HG03135 (cell line): Measurements from ENCODE around the gene SSBP3.

Experiments used
- ATAC-seq: cut with Tn5 transposase; IDR thresholded peaks from one replicate; pipeline ENCODE4 v1.9.1; 2021; ENCODE audit warnings: mild to moderate bottlenecking, moderate library complexity; ENCODE audit not compliant: unreplicated experiment

Gene SSBP3

DNA sequence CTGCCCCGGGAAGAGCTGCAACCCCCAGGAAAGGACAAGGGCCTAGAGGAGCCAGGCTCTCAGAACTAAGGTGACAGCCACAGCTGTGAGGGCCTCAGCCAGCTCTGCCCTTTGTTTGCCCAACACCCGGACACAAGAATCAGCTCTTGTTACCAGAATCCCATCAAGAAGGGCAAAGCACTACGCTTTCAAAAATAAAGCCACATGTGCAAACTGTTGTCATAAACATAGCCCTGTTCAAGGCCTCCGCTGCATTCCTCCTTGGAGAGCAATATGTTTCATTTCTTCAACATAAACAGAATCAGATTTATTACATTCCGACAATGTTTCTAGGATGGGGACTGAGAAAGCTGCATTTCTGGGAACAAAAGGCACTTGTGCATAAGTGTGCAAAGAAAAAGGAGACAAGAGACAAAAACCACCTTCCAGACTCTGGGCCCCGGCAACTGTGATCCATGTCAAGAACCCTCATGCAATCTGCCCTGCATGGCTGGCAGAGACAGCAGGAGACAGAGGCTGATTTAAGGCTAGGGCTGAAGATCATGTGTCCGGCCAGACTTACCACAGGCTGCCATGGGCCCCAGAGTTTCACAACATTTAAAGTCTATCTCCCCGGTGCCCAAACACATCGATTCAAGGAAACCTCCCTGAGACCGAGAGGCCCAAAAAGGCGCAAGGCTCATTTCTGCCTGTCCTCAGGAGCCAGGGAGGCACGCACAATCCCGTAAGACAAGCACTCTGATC is 71.0 kb downstream of the SSBP3 start:
- no peak for ATAC-seq

DNA sequence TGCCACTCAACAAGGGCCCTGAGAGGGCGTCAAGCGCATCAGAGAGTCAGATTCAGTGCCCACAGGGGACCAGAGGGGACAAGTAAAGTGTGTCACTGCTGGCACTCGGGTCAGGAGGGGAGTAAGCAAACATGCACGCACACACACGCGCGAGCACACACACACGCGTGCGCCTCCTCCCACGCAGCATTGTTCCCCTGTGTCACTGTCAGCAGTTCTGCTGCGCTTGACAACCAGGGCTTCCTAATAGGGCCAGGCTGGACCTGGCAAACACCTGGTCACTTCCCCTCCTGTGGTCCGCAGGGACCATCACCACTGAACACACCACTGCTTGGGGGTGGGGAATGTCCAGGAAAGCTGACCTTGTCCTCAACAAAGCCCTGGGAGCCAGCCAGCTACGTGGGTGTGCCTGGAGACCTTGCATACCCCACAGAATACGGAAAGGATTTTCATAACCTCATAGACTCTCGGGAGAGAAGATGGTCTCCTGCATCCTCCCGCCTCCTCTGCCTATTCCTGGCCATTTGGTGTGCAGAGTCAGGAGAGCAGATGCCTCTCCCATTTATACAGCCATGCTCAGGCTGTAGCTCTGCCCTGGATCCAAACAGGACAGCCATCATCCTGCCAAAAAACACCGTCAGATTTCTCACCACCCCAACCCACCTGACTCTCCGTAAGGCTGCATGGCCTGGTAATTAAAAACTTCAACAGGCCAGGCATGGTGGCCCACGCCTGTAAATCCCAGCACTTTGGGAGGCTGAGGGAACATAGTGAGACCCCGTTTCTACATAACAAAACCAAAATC is 73.2 kb downstream of the SSBP3 start:
- ATAC-seq, result no peak

DNA sequence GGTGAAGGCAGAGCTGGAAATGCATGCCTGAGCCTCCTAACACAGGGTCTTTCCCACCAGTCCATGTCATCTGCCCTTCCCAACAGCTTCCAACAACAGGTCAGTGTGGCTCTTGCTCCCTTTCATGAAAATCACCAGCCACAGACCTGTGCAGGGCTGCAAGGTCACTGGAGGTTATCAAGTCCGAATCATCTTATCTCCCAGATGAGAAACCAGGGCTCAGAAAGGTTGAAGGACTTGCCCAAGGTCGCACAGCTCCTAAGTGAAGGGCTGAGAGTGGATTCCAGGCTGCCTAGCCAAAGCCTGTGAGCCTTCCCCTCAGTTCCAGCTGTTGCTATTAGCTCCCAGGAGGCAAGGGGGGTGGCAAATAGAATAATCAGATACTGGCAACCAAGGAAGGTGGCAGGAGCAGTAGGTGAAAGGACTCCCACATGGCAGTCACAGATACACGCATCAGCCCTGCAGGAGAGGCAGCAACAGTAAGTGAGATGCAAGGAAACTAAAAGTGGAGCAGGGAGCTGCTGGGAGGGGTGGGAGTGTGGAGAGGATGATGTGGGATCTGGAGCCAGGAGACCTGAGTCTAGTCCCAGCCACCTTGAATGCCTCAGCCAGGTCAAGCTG is 74.2 kb downstream of the SSBP3 start:
- no peak for ATAC-seq

DNA sequence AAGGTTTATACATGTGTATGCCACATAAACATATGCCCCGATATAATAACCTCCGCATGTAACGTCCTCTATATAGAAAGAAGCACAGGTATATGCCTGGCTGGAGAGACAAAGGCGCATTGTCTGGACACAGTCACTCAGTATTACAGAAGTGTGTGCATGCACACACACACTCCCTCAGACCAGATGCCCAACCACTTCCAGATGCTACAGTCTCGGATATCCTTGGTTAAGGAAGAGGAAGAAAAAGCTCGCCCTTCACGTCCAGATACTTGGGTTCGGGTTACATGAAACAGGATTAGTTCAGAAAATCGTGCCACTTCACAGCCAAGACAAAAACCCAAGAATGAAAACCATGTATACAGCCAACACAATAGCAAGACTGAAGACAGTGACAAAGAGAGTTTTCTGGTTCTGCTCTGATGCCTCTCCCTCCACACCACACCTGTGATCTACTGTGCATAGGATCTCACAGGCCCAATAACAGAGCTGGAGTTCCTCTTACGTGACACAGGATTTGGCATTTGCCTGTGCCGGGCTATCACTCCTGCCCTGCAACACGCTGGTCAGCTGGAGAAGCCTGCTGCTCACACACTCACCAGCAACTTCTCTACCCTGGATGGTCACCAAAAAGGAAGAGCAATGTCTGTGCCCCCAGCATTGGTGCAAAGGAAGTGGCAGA is 75.0 kb downstream of the SSBP3 start:
- ATAC-seq, result no peak

DNA sequence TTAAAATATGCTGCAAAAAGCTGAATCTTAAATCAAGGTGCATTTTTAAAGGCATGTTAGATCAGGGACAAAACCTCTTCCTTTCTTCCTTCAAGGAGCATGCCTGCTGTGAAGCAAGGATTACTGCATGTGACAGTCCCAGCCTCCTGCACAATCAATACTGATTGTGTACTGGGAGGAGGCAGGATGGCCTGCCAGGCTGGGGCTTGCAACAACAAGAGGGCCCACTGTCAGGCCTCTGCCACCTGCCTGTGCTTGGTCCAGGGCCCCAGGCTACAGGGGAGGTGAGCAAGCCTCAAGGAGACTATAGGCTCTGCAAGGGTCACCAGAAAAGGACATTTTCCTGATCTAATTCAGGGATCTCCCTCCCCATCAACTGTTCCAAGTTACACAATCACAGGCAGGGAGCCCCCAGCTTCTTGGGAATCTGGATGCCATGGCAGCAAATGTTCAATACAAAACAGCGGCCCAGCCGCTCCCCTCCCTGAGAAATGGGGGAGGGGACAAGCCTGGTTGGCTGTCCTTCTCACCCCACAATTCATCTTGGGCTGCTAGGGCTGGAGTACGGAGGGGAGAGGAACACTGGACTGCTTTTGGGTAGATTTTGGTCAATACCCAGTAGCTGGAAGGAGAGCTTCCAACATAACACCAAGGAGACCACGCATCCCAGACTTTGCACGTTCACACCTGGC is 76.7 kb downstream of the SSBP3 start:
- no peak for ATAC-seq

DNA sequence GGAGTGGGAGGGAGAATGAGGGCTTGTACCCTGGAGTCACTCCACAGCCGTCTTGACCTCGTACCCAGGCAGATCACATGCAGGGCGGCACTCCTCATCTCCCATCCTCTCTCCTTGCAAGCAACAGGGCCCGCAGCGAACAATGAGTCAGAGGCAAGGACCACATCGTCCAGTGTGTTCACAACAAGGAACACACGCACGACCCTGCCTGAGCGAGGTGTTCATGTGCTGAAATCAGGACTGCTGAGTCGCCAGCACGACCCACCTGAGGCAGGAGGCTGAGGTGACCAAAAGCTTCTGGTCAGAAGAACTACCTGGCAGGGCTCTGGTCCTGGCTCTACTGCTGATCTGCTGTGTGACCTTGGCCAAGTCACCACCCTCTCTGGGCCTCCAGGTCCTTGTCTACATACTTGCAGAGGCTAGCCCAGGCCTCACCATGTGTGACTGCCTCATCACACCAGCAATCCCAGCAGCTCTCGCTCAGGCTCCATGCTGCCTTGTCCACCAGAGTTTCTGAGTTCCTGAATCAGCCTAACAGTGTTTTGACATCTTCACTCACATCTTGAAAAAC is 78.0 kb downstream of the SSBP3 start:
- no peak for ATAC-seq

DNA sequence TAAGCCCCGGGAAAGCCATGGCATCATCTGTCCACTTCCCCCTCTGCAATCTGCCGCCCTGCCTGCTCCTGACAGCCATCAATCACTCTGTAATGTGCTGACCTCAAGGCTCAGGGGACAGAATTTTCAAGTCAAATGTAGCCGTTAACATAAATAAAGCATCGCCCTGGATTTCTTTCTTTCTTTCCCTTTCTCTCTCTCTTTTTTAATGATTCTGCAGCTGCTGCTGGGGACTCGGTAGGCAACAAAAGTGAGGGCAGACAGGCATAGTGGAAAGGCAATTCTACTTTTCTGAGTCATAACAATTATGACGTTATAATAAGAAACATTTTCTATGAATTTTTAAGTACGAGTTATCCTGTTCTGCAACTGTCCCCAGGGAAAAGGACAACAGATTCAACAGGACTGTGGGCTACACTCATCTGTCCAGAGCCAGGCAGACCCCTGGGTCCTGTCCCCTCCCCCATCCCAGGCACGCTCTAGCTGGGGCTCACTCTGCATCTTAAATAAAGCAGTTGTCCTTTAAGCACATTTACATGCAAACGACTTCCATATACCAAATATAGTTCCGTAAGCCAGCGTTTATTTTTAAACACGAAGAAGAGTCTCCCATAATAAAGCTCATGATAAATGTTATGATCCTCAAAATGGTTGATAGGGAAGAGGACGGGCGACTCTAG is 78.7 kb downstream of the SSBP3 start:
- no peak for ATAC-seq

DNA sequence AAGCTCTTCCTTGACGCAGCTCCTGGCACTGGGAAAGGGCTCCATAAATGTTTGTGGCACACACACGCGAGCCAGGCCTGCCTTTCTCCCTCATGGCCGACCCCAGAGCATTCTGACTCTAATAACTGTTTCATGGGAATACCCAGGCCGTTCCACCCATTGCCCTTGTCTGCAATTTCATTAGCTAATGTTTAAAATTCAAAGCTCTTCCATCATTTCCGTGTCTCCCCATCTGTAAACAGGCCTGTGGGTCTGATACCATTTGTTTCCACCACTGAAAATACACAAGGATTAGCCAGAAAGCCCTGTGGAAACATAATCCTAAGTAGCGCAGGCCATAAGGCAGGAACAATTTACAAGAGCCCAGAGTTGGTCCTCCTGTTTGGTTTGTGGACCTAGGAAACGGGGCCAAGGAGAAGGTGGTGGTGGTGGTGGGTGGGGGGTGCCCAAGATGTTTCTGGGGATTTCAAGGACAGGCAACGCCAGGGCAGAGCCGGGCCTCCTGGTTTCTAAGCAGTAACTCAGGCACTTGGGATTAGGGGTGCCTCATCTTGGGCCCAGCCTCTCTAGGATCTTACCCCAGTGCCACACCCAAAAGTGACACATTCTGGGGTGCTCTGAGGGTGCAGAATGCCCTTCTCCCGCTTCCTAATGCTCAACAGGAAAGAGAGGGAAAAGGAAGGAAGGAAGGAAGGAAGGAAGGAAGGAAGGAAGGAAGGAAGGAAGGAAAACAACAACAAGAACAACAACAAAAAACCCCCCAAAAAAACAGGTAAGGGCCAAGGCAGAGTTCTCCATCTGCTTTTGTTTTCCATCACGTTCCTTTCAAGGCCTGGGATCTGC is 79.4 kb downstream of the SSBP3 start:
- no peak for ATAC-seq

DNA sequence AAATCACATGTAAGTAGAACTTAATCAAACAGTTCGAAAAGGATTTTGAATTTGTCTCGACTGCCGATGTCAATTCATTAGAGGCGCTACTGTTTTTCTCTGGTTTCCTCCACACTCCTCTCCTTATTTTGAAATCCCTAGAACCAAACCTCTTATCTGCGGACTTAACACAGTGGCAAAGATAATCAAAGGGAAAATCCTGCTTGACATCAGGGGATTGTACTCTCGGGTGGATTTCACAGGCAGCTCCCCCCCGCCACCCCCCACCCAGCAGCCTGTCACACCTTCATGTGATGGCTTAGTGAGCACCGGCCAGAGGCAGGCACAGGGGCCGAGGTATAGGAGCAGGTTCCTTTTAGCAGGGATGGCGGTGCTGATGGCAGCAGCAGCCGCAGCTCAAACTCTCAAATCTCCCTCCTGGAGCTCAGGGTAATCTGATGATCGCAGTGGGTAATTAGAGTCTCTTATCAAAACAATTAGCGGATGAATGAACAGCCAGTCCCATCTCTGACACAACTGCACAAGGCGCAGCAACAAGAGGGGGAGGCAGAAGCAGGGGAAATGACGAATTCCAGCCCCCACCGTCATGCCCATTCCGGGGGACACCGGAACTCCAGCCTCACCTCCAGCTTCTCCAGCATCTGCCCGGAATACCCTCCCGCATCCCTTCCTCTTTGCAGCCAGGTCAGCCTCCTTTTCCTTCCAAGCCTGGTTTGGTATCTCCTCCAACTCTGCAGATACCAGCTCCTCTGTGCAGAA is 80.3 kb downstream of the SSBP3 start:
- no peak for ATAC-seq

DNA sequence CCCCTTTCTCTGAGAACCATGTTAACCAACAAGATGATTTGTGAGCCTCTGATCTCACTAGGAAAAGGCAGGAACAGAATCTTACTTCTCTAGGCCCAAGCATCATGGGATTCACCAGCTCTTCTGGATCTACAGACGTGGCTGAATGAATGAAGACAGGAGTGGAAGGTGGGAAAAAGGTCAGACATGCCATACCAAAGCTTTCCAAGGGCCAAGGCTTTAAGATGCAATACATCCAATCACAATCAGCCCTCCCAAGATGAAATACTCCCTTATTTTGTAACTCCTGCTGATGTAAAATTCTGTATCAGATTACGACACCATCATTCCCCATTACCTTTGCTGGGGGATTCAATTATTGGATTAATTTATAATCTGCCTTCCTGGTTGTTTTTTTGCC is 80.9 kb downstream of the SSBP3 start:
- no peak for ATAC-seq

DNA sequence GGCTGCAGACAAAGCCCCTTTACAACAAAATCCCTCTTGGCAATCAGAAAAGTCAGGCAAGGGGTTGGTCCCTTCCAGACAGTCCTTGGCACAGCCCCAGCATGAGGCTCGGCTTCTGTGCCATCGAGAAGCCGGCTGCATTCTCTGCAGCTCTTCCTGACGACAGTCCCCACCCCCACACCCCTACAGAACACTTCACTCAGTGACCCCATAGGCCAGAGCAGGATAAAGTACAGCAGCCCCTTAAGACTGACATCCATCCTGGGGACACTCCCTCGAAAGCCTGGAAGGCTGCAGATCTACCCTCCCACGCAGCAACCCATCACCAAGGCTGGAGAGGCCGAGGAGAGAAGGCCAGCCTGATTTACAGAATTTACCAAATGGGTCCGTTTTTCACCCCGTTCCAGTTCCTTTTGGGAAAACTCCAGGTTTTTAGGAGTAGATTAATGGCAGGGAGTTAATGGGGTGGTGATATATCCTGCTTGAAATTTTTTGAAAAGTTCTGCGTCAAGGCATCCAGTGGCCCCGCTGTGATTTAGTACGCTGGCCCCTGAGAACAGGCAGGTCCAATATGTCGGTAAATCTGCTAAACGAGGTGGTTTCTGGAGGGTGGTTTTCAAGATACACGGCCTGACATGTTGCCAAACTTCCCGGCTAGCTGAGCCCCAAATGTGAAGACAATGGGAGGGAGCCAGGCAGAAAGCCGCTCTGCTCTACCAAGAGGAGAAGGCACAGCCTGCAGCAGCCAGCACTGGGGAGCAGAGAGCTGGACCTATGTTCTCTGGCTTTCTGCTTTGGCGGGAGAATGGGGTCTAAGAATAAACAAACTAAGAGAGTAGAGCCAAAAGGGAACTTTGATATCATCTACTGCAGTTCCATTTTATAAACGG is 81.7 kb downstream of the SSBP3 start:
- ATAC-seq, result no peak

DNA sequence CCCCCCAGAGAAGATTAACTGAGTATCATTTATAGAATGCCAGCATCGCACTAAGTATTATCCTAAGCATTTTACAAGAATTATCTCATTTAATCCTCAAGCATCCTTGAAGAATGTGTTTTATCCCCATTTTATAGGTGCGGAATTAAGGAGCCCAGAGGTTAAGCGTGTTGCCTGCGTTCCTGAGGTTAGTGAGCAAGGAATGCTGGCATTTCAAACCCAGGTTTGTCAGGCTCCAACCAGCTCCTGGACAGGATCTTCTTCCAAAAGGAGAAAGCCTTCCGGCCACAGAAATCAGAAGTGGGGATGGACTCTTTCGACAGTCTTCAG is 82.3 kb downstream of the SSBP3 start:
- no peak for ATAC-seq

DNA sequence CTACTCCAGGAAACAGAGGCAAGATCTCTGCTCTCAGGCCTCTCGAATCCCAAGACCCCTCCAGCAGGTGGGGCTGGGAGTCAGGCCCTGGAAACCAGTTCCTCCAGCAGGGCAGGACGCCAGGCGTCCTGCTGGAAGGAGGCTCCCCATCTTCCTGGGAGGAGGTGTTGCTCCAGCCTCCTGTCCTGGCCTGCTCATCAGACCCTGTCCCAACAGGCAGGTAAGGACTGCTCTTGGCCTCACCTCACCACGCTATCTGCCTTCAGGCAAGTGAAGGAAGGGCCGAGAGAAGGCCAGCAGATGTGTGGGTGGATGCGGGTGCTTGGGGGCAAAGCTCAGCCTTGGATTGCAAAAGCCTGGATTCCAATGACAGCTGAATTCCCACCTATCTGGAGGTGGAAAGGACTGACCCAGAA is 82.9 kb downstream of the SSBP3 start:
- no peak for ATAC-seq

DNA sequence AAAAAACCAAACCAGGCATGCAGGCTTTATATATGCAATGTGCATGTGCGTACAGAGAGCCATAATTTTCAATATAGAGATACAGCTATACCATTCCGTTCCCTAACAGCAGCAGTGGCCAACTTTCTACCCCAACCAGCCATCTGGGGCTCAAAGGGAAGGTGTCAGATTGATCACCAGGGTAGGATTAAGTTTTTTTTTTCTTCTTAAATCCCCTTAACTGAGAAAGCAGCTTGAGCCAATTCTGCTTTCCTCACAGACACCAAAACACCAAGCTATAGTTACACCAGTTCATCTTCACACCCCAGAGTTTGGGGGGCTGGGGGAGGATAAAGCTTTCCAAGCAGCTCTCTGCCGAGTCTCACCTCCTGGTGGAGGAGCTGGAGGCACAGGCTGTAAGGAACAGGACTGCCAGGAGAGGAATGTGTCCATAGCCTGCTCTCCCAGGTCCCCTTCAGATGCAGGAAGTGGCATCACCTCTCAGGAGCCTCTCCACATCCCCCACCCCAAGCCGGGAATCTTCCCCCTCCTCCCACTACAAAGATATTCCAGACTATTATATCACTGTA is 87.9 kb downstream of the SSBP3 start:
- no peak for ATAC-seq

DNA sequence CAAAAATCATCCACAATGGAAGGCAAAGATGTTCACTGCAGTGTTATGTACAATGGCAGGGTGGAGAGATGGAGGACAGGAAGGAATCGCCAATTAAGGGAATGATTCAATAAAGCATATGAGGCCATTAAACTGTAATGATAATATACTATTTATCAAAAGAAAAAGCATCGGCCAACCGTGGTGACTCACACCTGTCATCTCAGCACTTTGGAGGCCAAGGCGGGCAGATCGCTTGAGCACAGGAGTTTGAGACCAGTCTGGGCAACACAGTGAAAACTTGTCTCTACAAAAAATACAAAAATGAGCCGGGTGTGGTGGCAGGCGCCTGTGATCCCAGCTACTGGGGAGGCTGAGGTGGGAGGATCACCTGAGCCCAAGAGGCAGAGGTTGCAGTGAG is 89.1 kb downstream of the SSBP3 start:
- ATAC-seq, result no peak

DNA sequence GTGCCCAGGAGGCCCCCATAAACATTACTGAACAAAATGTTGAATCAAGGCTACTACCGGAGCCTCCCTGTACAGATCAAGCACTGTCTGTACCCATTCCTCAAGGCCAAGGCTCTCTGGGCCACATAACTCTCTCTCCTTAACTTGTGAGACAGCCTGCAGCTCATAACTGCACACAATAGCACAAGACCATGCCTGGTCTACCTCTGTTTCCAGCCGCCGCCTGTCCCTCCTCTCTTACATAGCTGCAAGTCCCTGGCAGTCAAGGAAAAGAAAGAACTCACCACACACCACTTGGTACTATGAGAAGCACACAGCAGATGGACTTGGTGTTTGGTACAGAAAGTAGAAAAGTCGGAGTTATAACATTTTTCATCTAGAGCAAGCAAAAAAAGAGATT is 91.1 kb downstream of the SSBP3 start:
- no peak for ATAC-seq

DNA sequence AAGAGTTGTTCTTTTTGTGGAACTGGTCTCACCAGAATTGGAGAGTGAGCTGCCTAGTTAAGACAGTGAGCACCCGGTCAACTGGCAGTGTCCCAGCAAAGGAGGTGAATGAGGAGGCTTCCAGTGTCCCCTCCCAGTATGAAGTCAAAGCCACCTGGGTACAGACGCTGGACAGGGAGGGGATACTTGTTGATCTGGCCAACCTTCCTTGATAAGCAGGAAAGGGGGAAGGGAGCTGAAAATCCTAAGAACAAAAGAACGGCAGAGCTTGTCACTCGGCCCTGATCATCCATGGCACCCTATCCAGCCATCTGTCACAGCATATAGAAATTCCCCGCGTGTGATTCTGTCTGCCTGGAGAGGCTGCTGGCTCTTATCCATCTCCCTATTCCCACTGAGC is 91.5 kb downstream of the SSBP3 start:
- no peak for ATAC-seq
